SW480 (cell line): ENCODE measurements around the gene DDOST.
A peak's percentile ranks its signal among the peaks of the same experiment; 100 is the strongest.
"Not testable (repeated sequence)": the region's sequence is repeated elsewhere in the genome, so short reads cannot be mapped to it uniquely, and the experiment has no call there.

Experiments used
- DNase-seq: peaks from one replicate; pipeline ENCODE4 v3.0.0-alpha.2; 2016; ENCODE audit warnings: low spot score

Gene DDOST

DNA sequence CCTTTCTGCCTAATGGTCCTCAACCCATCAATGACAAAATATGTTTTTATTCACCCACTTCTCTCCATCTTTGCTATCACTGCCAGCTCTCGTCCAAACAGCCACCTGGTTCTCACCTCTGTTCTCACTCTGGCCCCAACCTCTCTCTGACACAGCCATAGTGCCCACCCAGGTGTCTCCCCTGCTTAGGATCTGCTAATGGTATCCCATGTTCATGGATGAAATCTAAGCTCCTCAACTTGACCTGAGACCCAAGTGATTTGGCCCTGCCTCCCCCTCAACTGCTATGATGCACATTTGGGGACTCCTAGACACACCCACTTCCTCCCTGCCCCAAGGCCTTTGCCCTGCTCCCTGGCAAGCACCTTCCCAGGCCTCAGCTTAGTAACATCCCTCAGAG lies 30.7 kb upstream of the DDOST start:
- DNase-seq, result no peak

DNA sequence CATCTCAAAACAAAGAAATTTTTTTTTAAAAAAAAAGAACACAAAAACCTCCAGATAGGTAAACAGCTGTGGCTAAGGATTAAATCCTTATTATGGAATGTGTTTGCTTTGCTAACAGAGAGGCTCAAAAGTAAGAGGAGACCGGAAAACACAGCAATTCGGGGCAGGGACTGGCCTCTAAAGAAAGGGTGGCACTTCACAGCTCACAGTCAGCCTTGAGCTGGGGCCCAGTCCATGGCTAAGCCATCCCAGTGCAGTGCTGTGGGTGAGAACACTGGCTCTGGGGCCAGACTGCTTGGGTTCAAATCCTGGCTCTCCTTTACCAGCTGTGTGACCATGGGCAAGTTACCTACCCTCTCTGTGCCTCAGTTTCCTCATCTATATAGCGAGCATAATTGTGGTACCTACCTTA lies 28.5 kb upstream of the DDOST start:
- DNase-seq, result no peak

DNA sequence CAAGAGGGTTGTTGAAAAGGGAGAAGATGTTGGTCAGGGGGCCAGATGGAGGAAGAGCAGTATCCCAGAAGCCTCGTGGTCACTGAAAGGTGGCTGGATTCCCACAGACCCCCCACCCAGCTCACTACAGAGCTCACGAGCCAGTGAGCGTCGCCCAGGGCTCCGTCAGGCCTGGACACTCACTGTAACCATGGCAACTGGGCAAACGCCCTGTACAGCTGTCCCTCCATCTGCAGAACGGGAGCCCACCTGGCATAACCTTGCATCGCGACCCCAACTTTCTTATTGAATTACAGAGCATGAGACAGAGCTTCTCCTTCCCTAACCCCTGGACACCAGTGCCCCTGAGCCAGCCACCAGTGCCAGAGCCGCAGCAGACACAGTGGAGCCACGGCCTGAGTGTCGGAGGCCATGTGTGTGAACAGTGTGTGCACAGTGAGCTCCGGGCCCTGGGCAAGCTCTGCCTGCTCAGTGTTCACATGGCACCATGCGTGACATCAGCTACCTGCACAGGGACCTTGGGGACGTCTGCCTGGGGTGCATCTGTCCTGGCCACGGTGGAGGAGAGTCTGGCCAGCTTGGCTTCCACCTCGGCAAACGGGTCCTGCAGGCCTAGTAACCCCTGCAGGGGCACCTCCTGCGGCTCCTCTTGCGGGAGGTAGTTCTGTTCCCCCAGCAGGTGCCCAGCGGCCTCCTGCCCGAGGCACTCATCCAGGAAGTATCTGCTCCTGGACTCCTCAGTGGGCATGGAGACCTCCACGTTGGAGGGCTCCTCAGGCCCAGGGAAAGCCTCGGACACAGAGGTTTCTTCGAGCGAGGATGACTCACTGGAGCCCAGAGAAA lies 25.9 kb upstream of the DDOST start:
- no peak for DNase-seq

DNA sequence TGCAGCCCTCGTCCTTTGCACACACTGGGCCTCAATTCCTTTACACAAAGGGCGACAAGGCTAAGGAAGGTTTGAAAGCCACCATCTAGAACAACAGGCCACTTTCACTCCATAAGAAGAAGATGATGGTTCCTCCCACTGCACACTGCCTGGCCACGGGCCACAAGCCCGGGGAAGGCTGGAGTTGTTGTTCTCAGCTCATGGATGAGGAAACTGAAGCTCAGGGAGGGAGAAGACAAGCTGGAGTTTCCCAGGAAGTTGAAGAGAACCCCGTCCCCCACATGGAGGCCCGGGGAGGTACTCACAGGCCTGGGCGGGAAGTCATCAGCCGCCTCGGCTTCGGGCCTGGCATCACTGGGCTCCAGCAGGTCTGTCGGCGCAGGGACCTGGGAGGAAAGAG lies 24.6 kb upstream of the DDOST start:
- no peak for DNase-seq

DNA sequence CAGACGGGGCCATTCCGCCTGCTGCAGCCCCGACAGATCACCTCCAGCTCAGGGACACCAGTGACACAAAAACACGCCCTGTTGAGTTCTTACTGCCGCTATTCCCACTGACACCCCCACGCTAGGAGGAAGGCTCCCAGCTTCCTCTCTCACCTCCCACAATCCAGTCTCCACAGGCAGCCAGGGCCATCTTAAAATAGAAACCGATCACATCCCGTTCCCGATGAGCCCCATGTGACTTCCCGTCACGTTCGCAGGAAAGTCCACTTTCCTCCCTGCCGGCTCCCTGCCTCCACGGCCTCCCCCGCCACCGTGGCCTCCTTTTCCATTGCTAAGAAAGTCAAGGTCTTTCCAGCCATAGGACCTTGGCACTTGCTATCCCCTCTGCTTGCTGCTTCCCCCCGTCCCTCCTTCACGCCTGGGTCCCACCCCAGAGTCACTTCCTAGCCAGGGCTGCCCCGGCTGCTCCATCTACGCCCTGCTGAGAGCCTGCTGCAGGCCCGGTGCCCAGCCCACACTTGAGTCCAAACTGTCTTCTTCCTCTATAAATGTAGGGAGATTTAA lies 24.0 kb upstream of the DDOST start:
- DNase-seq, result no peak

DNA sequence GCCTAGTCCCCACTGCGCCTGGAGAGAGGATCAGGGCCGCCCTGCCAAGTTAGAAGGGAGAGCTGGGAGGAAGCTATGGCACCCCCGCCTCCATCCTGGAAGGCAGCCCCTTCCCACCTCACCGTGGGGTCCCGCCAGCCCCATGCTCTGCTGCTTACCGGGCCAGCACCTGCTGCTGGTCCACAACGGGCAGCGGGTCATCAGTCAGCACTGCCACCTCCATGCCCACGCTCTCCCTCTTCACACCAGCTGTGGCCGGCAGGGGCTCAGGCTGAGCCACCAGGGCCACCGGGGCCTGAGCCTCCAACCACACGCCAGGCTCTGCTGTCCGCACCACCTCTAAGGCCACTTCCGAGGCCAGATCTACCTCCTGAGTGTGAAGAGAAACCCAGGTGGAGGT lies 23.5 kb upstream of the DDOST start:
- no peak for DNase-seq

DNA sequence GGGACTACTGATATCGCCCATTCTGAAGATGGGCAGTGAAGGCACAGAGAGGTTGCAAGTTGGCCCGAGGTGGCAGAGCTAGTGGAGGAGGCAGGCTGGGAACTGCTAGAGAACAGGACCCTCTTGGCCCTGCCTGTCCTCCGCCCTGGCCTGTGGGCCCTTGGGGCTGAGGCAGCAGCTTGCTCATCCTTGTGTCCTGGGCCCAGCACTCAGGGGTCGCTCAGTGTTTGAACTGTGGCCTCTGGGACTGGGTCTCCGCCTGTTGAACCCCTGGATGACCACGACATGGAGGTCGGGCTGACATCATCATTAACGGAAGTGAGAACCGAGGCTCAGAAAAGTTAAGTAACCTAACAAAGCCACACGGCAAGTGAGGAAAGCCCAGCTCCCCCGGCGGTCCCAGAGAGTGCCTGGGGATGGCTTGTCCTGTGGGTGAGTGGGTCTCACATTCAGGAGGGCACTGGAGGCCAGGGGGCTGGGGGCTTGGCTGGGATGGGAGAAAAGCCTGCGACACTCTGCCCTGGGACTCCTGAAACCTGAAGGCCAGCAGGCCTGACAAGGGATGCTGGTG lies 23.0 kb upstream of the DDOST start:
- no peak for DNase-seq

DNA sequence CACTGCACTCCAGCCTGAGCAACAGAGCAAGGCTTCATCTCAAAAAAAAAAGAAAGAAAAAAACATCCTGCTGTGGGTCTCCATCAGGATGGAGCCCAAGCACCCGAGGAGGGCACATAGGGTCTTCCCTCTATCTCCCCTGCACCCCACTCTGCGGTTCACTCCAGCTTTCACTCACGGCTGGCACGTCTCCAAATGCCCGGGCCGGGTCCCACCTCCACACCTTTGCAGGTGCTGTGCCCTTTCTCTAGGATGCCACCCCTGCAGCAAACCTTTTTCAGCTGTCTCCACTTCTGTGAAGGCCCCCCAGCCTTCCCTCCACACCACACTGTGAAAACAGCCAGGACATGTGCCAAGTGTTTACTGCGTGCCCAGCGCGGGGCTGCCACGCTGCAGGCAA lies 22.4 kb upstream of the DDOST start:
- no peak for DNase-seq

DNA sequence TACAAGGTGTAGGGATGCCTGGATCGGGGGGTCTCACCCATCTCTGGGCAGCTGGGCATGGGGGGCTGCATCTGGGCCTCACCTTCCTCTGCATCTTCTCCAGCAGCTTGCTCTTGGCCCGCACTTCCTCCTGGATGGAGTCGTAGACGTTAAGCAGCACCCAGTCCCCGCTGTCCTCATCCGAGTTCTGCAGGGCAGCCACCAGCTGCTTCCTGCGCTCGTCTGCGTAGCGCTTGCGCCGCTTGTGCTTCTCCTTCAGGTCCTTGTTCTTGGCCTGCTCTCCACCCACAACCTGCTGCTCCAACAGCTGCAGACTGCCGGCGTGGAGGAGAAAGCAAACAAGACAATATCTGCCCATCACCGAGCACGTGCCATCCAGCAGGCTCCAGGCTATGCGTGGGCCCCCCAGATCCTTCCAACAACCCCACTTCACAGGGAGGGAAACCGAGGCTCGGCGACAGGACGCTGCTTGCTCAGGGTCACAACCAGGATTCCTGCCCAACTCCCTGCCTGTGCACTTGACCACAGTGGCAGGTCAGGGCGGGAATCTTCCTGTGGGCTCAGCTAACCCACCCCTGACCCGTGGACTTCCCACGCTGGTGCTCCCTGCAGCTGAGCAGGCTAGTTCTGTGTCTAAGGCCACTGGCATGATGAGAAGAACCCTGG lies 21.5 kb upstream of the DDOST start:
- DNase-seq, result no peak

DNA sequence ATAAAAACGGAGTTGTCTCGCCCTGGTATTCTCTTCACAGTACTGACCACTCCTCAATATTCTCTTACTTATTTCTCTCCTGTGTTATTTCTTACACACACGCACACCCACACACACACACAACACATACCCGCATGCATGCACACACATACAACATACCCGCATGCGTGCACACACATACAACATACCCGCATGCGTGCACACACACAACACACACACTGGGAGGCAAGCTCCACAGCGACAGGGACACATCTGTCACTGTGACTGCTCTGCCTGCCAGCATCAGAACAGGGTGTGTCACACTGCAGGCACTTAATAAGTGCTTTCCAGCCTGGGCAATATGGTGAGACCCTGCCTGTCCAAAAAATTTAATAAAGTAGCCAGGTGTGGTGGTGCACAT lies 20.8 kb upstream of the DDOST start:
- no peak for DNase-seq

DNA sequence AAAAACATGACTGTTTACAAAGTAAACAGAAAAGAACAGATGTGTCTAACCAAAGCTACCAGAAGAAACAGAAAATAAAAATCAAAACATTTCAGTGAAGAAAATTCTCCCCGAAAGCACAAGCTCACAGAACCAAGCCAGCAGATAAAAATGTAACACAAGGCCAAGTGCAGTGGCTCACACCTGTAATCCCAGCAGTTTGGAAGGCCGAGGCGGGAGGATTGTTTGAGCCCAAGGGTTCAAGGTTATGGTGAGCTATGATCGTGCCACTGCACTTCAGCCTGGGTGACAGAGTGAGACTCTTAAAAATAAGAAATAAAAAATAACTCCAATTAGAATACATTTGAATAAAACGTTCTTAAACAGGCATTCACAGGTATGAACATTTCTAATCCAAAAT lies 19.1 kb upstream of the DDOST start:
- no peak for DNase-seq

DNA sequence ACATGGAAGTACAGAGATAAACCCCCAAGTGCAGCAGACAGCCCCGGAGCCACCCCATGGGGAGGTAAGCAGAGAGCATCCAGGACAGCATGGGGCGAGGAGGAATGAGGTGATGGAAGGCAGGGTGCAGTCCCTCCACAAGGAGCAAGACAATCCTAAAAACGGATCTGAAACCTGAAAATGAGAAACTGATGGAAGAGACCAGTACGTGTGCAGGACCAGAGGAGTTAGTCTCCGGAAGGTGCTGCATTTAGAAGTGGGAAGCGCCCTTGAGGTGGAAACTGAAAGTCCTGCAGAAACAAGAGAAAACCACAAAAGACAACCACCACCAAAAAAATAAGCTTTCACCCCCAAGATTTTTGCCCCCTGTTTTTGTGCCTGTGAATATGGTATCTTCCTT lies 17.4 kb upstream of the DDOST start:
- DNase-seq, result no peak

DNA sequence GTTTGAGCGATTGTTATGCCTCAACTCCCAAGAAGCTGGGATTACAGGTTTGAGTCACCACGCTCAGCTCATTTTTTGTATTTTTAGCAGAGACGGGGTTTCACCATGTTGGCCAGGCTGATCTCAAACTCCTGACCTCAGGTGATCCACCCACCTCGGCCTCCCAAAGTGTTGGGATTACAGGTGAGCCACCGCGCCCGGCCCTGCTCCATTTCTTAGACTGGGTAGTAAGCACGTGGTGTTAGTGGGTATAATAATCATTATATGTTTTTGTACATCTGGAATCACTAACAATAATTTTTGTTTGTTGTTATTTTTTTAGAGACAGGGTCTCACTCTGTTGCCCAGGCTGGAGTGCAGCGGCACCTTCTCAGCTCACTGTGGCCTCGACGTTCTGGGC lies 12.5 kb upstream of the DDOST start:
- not testable (repeated sequence) for DNase-seq

DNA sequence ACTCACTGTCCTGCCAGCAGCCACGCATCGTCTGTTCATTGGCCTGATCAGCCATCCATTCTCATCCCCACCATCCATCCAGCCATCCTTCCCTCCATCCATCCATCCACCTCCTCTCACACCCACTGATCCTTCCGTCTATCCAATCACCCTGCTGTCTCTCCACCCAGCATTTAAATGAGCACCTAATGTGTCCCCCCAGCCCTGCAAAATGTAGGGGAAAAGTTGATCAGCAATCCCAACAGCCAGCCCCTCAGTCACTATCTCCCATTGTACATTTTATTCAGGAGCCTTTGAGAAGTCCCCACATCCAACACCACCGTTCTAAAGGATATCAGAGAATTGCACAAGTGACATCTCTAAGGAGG lies 11.1 kb upstream of the DDOST start:
- DNase-seq, result no peak

DNA sequence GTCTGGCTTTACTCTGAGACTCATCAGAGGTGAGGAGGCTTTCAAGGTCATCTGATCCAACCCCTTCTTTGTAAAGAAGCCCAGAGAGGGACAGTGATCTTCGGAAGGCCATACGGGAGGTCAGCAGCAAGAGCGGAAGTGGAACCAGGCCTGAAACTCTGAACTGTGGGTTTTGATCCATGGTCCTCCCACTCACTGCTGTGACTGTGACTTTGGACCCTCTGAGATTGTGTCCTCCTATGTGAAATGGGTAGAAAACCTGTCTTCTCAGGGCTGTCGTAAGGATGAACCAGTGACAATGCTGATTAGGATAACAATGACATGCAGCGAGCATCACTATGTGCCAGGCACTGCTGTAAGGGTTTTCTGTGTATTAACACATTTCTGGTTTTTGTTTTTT lies 9.8 kb upstream of the DDOST start:
- DNase-seq, result no peak

DNA sequence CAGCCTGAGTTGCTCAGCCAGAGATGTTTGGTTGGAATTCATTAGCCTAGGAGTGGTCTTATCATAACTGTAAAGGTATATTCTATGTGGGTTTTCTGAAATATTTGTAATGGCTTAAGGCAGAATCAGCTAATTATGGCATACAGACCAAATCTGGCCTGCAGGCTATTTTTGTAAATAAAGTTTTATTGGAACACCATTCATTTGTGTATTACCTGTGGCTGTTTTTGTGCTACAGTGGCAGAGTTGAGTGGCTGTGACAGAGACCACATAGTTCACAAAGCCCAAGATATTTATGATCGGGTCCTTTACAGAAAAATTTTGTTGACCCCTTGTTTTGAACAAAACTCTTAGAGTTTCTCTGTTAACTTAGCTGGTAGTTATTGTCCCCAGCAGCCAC lies 7.4 kb upstream of the DDOST start:
- no peak for DNase-seq

DNA sequence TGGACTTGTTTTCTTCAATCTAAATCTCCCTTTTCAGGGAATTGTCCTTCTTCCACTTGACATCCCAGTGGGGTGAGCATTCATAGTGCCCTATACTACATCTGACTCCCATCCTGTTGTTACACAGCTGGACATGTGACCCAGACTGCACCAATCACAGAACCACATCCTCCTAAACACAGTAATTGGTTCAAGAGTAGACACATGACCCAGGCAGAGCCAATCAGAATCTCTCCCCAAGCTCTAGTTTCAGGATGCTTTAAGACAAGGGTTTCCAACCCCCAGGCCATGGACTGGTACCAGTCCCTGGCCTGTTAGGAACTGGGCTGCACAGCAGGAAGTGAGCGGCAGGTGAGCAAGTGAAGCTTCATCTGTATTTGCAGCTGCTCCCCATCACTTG lies 5.6 kb upstream of the DDOST start:
- DNase-seq, result peak; percentile 25

DNA sequence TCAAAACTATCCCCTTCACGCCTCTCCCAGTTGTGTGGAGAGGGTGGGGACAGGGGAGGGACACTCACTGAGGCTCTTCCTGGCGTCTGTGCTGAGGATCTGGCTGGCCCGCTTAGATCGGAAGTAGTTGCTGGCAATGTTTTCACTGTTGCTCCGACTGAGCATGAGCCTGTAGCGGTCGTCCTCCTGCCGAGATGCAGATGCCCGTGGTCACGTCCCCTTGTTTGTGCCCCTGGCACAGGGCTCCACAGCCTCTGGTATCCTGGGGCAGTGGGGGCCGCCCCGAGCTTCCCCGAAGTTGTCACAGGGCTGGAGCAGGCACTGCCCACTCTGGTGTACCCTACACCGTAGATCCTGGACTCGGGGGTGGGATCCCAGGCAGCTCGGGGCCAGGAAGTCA lies 5.0 kb upstream of the DDOST start:
- no peak for DNase-seq

DNA sequence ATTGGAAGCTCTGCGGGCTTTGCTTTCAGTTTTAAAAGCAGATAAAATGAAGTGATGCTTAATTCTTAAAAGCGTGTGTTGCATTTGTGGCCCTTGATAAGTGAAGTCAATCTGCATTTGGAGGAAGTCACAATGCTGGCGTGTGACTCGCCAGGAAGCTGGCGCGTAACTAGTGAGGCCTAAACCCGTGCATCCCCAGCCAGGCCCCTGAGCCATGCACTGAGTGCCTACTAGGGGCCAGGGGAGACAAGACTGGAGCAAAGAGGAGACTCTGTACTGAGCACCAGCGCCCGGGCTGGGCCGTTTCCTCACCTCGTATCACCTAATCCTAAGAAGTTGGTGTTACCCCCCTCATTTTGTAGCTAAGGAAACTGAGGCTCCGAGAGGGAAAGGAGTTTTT lies 4.6 kb upstream of the DDOST start:
- no peak for DNase-seq

DNA sequence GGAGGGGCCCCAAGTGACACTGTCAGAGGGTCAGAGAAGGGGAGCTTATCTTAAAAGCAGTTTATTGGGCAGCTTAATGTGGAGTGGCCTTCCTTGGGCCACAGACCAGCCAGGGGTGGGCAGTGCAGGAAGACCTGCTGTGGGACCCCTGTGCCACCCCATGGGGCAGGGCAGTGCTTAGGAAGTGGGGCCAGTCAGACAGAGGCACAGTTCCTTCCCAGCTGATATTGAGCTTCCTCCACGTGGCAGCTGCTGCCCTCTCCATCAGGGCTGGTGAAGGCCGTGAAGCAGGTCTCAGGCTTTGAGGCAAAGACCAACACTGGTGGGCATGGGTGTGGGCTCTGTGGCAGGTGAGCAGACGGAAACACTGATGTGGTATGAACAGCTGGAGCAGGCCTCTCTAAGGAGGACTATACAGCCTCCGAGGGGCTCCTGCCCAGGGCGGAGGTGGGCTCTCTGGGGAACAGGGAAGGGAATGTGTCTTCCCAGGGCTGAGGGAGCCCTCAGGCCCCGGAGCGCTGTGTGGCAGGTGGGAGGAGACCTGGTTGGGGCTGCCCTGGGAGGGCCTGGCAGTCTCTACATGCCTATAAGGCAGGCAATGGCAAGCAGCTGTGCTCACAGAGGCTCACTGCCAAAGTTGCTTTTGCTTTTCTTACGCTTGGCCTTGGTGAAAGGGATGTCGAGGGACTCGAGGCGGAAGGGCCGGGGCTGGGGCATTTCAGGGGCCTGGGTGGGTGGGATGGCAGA lies 3.0 kb upstream of the DDOST start:
- no peak for DNase-seq

DNA sequence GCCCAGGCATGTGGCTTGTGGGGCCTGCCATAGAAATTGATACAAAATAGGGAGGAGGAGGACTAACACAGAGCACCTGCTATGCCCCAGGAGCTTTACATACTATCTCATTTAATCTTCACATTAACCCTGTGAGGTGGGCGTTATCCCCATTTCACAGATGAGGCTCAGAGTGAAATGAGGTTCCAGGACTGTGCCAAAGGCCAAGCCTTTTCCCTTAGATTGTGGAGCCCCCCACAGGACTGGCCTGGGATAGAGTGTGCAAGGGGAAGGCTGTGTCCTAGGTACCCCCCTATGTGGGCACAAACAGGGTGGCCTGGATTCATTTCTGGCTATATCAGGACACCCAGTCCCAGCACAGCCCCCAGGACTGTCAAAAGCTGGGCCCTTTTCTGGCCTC lies 2.2 kb upstream of the DDOST start:
- DNase-seq, result no peak

DNA sequence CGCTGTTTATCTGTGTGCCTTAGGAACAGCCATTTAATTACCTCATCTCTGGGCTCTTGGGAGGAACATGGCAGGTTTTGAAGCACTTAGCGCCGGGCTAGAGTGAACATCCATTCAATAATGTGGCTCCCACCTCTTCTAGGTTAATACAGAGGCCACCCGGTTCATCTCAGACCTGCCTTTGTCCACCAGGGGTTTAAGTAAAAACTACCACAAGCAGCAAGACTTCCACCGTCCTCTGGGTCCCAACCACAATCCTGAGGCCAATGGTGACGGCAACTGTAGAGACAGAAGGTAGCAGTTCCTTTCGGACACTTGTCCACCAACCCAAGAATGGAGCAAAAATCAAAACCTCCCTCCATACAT lies 924 bp upstream of the DDOST start:
- no peak for DNase-seq

DNA sequence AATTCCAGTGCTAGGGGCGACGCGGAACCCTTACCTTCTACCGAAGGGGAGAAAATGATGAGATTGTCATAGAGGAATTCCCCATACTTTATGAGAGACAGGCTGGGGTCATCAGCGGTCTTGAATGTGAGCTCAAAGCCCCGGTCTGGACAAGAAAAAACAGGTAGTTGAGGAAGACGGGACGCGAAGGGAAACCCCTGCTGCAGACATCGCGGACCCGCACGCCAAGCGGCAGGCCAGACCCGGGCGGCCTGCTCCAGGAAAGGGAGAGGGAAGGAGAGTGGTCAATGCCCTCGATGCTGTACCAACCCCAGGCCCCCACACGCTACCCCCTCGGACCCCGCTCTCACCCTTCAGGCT lies 342 bp downstream of the DDOST start:
- DNase-seq, result no peak
